Tibial artery (tissue), 4 donors: ENCODE data around the gene MIP.
A peak's percentile ranks its signal among the peaks of the same experiment; 100 is the strongest.

Experiments
- DNase-seq, 2 donors: peaks; one replicate each; pipeline ENCODE4 v3.0.0-alpha.2; 2019
- H3K27ac ChIP-seq, 2 donors: fragments of 200-600 bp; sonication (generic) in 1 of 2; 1 replicate in 1 of 2; 2 replicates in 1 of 2; pipeline ENCODE4 v1.5.1; 2018 to 2019; ENCODE audit warnings: mild to moderate bottlenecking in 1 of 2
- H3K27me3 ChIP-seq, 2 donors: fragments of 200-600 bp; sonication (generic) in 1 of 2; one replicate each; pipeline versions ENCODE4 v1.5.1 to v1.6.0; 2016 to 2019
- H3K36me3 ChIP-seq, 3 donors: fragments of 200-600 bp; sonication (generic) in 2 of 3; one replicate each; pipeline ENCODE4 v1.5.1; 2016 to 2019; ENCODE audit warnings: mild to moderate bottlenecking in 2 of 3
- H3K4me1 ChIP-seq, 4 donors: fragments of 200-600 bp; sonication (generic) in 2 of 4; 1 replicate in 3 of 4; 2 replicates in 1 of 4; pipeline ENCODE4 v1.5.1; 2016 to 2019
- H3K4me3 ChIP-seq, 2 donors: fragments of 200-600 bp; sonication (generic) in 1 of 2; 1 replicate in 1 of 2; 2 replicates in 1 of 2; pipeline ENCODE4 v1.5.1; 2018 to 2019; ENCODE audit warnings: mild to moderate bottlenecking in 2 of 2
- H3K9me3 ChIP-seq, 3 donors: fragments of 200-600 bp; sonication (generic) in 1 of 3; one replicate each; pipeline ENCODE4 v1.5.1; 2016 to 2019
- intact Hi-C: fragments of 100-400 bp; cut with DNase I; formaldehyde crosslinking; loops from one replicate; pipeline ENCODE4 v1.15.0; 2023; ENCODE audit warnings: low total_unique reads
- TF ChIP-seq, protein P1 (sequence below), 2 experiments: fragments of 200-600 bp in 1 of 2; fragments of 450-650 bp in 1 of 2; IDR thresholded peaks; one replicate each; pipeline ENCODE4 v1.5.1; 2017 to 2019; ENCODE audit warnings: antibody characterized with exemption in 2 of 2, mild to moderate bottlenecking in 1 of 2, moderate library complexity in 1 of 2

Gene MIP

DNA sequence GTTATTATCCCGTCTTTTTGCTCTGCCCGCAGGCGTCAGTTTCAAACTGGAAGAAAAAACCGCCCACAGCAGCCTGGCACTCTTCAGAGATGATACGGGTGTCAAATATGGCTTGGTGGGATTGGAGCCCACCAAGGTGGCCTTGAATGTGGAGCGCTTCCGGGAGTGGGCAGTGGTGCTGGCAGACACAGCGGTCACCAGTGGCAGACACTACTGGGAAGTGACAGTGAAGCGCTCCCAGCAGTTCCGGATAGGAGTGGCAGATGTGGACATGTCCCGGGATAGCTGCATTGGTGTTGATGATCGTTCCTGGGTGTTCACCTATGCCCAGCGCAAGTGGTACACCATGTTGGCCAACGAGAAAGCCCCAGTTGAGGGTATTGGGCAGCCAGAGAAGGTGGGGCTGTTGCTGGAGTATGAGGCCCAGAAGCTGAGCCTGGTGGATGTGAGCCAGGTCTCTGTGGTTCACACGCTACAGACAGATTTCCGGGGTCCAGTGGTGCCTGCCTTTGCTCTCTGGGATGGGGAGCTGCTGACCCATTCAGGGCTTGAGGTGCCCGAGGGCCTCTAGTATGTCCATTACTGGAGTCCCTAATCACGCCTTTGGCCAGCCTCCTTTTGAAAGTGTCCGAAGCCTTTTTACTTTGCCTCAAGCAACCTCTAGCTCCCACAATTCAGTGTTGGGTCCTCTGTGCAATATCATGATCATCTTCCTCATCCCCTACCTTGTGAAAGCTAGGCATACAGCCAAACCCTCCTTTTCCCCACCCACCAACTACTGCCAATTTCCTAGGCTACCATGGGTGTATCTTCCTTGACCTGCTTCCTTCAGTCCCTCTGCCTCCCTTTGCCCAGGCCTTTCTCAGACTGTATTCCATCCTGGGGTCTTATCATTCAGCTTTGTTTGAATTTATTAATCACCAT lies 14.8 kb upstream of the MIP start:
- H3K36me3 ChIP-seq, result peaks cover 0 to 21% (median 7%) of the 10 kb centered on the region in 3 donors
- peaks cover 0 to 21% (median 15%) of the 10 kb centered on the region in 4 donors for H3K4me1 ChIP-seq
- no peaks in the 10 kb centered on the region for H3K27me3 ChIP-seq
- intact Hi-C loops, result loop anchor here (5.0 to 10.0 kb wide), 3 partner anchors 147 to 352 kb away; partner anchors contain the start of genes RPL41 and ZC3H10
- peak overlapping the region; percentile 60 to 82 for H3K4me3 ChIP-seq
- TF ChIP-seq, protein P1, sequence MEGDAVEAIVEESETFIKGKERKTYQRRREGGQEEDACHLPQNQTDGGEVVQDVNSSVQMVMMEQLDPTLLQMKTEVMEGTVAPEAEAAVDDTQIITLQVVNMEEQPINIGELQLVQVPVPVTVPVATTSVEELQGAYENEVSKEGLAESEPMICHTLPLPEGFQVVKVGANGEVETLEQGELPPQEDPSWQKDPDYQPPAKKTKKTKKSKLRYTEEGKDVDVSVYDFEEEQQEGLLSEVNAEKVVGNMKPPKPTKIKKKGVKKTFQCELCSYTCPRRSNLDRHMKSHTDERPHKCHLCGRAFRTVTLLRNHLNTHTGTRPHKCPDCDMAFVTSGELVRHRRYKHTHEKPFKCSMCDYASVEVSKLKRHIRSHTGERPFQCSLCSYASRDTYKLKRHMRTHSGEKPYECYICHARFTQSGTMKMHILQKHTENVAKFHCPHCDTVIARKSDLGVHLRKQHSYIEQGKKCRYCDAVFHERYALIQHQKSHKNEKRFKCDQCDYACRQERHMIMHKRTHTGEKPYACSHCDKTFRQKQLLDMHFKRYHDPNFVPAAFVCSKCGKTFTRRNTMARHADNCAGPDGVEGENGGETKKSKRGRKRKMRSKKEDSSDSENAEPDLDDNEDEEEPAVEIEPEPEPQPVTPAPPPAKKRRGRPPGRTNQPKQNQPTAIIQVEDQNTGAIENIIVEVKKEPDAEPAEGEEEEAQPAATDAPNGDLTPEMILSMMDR (IDR thresholded peaks at IDR 0.05), result no peak
- H3K9me3 ChIP-seq, result no peaks in the 10 kb centered on the region
- DNase-seq, result no peak
- H3K27ac ChIP-seq, result peak overlapping the region; percentile 84 to 89

DNA sequence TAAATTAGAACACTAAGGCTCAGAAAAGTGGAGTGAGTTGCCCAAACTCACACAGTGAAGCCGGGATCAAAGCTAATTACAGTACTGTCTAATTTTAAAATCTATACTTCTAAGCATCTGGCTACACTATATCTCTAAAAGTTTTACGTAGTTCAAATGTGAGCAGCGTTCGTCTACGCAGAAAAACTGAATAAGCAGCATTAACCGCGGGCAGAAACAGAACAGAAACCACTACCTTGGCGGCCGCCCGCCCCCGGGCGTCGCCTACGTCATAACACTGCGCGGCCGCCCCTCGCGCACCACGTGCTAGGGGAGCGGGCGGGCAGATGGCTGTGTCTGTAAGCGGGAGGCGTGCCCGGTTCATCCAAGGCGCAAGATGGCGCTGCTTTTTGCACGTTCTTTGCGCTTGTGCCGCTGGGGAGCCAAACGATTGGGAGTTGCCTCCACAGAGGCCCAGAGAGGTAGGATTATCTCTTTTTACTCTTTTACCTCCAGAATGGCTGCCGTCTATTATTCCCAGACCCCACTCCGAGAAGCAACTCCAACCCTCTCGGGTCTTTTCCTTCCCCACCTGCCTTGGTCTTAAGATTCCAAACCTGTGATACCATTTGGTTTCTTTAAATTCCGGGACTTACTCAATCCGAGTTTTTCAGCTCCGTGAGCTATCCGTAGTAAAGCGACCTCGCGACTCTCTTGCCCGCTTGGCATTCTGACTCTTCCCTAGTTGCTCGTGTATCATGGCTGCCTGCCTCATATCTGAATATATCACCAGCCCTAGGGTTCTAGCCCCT lies 14.0 kb upstream of the MIP start, which contains the start of gene SPRYD4:
SPRYD4 (plus strand) TSS at position 363 of the 791 bp plus-strand sequence; CDS start at position 377, 14 bp downstream.
- Histone ChIP-seq H3K9me3 (no peaks in the 10 kb centered on the region), H3K36me3 (peaks cover 0 to 16% (median 7%) of the 10 kb centered on the region in 3 donors), H3K27ac (peak within 1 kb of the TSS; percentile 84 to 89), H3K4me3 (peak within 1 kb of the TSS; percentile 60 to 82), H3K4me1 (peaks cover 0 to 21% (median 15%) of the 10 kb centered on the region in 4 donors), H3K27me3 (no peaks in the 10 kb centered on the region)
- intact Hi-C loops, result loop anchor here (5.0 to 10.0 kb wide), 3 partner anchors 146 to 351 kb away; partner anchors contain the start of genes RPL41 and ZC3H10
- TF ChIP-seq, protein P1 (IDR thresholded peaks at IDR 0.05), result peak; percentile 17 to 21
- peak; percentile 93 to 95 for DNase-seq

DNA sequence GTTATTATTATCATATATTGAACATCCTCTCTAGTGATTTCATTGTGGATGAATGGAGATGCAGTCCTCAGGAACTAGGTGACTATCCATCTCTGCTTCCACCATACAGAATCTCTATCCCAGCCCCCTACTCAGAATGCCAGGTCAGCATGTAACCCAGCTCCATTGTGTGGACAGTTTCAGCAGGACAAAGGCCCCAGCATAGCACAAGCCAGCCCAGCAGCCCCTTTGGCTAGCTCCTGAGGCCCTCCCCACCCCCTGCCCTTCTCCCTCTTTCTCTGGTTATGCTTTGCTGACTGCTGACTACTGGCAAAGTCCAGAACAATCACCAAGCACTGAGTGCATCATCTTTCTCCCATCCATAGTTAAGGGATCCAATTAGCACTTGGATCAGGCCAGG lies 8.1 kb upstream of the MIP start:
- H3K4me1 ChIP-seq, result peaks cover 0 to 2% (median 0%) of the 10 kb centered on the region in 4 donors
- TF ChIP-seq, protein P1 (IDR thresholded peaks at IDR 0.05), result no peak
- H3K27ac ChIP-seq, result no peak overlapping the region
- no peak for DNase-seq
- no peaks in the 10 kb centered on the region for H3K36me3 ChIP-seq
- no peaks in the 10 kb centered on the region for H3K27me3 ChIP-seq
- no peak overlapping the region for H3K4me3 ChIP-seq
- intact Hi-C loops, result loop anchor here (10.0 kb wide), 1 partner anchor 268 kb away; no protein-coding TSS in a partner anchor
- no peaks in the 10 kb centered on the region for H3K9me3 ChIP-seq

DNA sequence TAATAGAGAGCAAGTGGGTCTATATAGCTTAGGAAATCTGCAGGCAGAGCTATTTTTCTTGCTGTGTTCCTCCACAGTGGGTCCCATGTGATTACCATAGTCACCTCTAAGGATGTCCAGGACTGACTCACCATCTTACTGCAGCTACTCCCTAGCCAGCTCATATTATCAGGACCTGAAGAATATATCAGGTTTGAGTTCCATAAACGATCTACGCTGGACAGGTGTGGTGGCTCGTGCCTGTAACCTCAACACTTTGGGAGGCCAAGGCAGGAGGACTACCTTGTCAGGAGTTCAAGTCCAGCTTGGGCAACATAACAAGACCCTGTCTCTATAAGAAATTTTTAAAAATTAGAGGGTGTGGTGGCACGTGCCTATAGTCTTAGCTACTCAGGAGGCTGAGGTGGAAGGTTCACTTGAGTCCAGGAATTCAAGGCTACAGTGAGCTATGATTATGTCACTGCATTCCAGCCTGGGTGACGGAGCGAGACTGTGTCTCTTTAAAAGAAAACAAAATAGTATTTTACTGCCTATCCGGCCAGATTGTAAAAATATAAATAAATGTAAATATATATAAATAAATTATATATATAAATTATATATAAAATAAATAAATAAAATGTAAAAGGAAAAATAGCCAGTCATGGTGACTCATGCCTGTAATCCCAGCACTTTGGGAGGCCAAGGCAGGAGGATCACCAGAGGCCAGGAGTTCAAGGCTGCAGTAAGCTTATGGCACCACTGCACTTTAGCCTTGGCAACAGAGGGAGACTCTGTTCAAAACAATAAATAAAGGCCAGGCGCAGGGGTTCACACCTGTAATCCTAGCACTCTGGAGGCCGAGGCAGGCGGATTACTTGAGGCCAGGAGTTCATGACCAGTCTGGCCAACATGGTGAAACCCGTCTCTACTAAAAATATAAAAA lies 7.0 kb upstream of the MIP start:
- intact Hi-C loops, result loop anchor here (10.0 kb wide), 1 partner anchor 267 kb away; no protein-coding TSS in a partner anchor
- no peak overlapping the region for H3K4me3 ChIP-seq
- TF ChIP-seq, protein P1 (IDR thresholded peaks at IDR 0.05), result no peak
- H3K27me3 ChIP-seq, result no peaks in the 10 kb centered on the region
- H3K36me3 ChIP-seq, result no peaks in the 10 kb centered on the region
- H3K27ac ChIP-seq, result no peak overlapping the region
- H3K9me3 ChIP-seq, result no peaks in the 10 kb centered on the region
- H3K4me1 ChIP-seq, result no peaks in the 10 kb centered on the region
- no peak for DNase-seq
